SH-SY5Y (cell line): ENCODE data around the gene EEA1.

Experiments
- GATA2 ChIP-seq: IDR thresholded peaks from 2 replicates; pipeline ENCODE4 v1.6.1; 2011; ENCODE audit warnings: mild to moderate bottlenecking, low read depth, low read length
- GATA3 ChIP-seq: IDR thresholded peaks from 2 replicates; pipeline ENCODE4 v1.6.1; 2011; ENCODE audit warnings: low read depth, mild to moderate bottlenecking, low read length, moderate library complexity

DNA sequence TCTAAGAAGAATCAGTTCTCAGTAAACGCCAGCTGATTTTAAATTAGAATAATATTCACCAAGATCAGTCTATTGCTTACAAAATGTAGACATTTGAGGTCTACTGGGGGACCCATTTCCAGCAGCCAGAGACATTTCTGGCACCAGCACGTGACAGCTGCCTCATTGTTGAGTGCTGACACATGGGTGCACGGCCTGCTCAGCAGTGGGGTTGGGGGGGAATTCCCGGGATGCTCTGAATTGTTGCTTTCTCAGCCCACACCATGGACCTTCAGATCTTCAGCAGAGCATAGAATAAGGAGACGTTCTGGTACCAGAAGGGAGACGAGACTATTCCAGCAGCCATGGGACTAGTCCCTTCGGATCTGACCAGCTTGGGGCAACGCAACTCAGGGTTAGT is 208.0 kb downstream of the EEA1 start:
- TF ChIP-seq GATA2, result no peak
- no peak for TF ChIP-seq GATA3
